Adrenal gland (tissue), 12 donors: ENCODE results near the gene KCNE5. TPM values are rescaled to one million over a fixed set of nuclear protein-coding genes. Genes with fewer than 3 reads are reported as not detected.
"Not testable (repeated sequence)": the region's sequence is repeated elsewhere in the genome, so short reads cannot be mapped to it uniquely, and the experiment has no call there.

Experiments
- DNase-seq, 7 donors: peaks; one replicate each; pipeline ENCODE4 v3.0.0-alpha.2; 2019 to 2020
- H3K27ac ChIP-seq, 5 donors: fragments of 200-600 bp; sonication (generic) in 4 of 5; 1 replicate in 3 of 5; 2 replicates in 2 of 5; pipeline versions ENCODE4 v1.5.1 to v1.8.0; 2016 to 2020; ENCODE audit warnings: mild to moderate bottlenecking in 1 of 5
- H3K27me3 ChIP-seq: fragments of 200-600 bp; 2 replicates; pipeline ENCODE4 v1.8.0; 2021
- H3K36me3 ChIP-seq, 2 donors: fragments of 200-600 bp; replicated peaks in 1 of 2; 1 replicate in 1 of 2; 2 replicates in 1 of 2; pipeline versions ENCODE4 v1.5.1 to v1.8.0; 2018 to 2022
- H3K4me1 ChIP-seq, 2 donors: fragments of 200-600 bp; replicated peaks in 1 of 2; 1 replicate in 1 of 2; 2 replicates in 1 of 2; pipeline versions ENCODE4 v1.5.1 to v1.8.0; 2018 to 2021
- H3K4me3 ChIP-seq, 4 donors: fragments of 200-600 bp; sonication (generic) in 3 of 4; one replicate each; pipeline ENCODE4 v1.5.1; 2016 to 2018
- H3K9me3 ChIP-seq, 3 donors: fragments of 200-600 bp; sonication (generic) in 1 of 3; replicated peaks in 1 of 3; 1 replicate in 2 of 3; 2 replicates in 1 of 3; pipeline versions ENCODE4 v1.5.1 to v1.8.0; 2016 to 2021
- POLR2A ChIP-seq, 2 donors: fragments of 450-650 bp; IDR thresholded peaks; one replicate each; pipeline ENCODE4 v1.6.1; 2017; ENCODE audit warnings: antibody characterized with exemption in 2 of 2, mild to moderate bottlenecking in 2 of 2, moderate library complexity in 1 of 2
- WGBS, 4 donors: extraction: QIAGEN DNeasy Blood & Tissue Kit in 2 of 4; methylation state at CpG; one replicate each; pipeline versions ENCODE4 v1.1.5 to v1.1.7; 2013 to 2017; 5-methylcytosine and 5-hydroxymethylcytosine counted together
- intact Hi-C, 2 donors: fragments of 100-400 bp; cut with DNase I; formaldehyde crosslinking; loops; one replicate each; pipeline versions ENCODE4 v1.14.1 to v1.15.0; 2022 to 2023
- polyA plus RNA-seq, 3 donors: library from polyadenylated mRNA; stranded (reverse); fragments of 200-250 nt in 2 of 3; fragments of 350-450 nt in 1 of 3; fragmentation: Illumina TruSeq in 1 of 3; extraction: RNeasy Lipid Tissue Mini Kit (QIAGEN cat#74804) in 1 of 3; gene quantifications; one replicate each; pipeline ENCODE4 v1.2.3, GENCODE V29; 2013 to 2014
- small RNA-seq, 2 donors: library from RNA; depleted of rRNA; stranded (forward); fragments of <200 nt; gene quantifications; one replicate each; pipeline ENCODE3, GENCODE V24; 2016
- total RNA-seq, 9 donors: library from RNA; depleted of rRNA in 4 of 9; stranded (reverse); fragments of >200 nt in 4 of 9; fragments of 120-200 nt in 1 of 9; fragmentation: NEBNext Ultra II Directional in 1 of 9; extraction: Animal tissue kit (Norgen Biotek cat#: 25700) in 1 of 9; gene quantifications; one replicate each; pipeline versions ENCODE4 v1.1.0 to v1.2.4, GENCODE V29; 2013 to 2023
- TF ChIP-seq, protein P1 (sequence below), 6 experiments: fragments of 450-650 bp in 4 of 6; fragments of 200-600 bp in 2 of 6; sonication (generic) in 1 of 6; IDR thresholded peaks; 1 replicate in 5 of 6; 2 replicates in 1 of 6; pipeline versions ENCODE4 v1.5.1 to v1.8.0; 2016 to 2021; ENCODE audit warnings: antibody characterized with exemption in 6 of 6, mild to moderate bottlenecking in 2 of 6, moderate library complexity in 1 of 6
- donor health status: healthy with polysubstance abuse.
- donor health status: Bipolar disorder and iron deficiency.
- donor health status: DM: yes; HTN: yes; CAD: no.
- donor health status: DM: no; HTN: no; CAD: no.
- donor health status: DM: no; HTN: no; CAD: no.
- donor health status: DM: yes; HTN: yes; CAD: no.

Gene KCNE5
- total and polyA plus RNA-seq, 12 donors: 0.54 to 6.1 (median 0.87) TPM; not detected in 3

- TF ChIP-seq, protein P1, sequence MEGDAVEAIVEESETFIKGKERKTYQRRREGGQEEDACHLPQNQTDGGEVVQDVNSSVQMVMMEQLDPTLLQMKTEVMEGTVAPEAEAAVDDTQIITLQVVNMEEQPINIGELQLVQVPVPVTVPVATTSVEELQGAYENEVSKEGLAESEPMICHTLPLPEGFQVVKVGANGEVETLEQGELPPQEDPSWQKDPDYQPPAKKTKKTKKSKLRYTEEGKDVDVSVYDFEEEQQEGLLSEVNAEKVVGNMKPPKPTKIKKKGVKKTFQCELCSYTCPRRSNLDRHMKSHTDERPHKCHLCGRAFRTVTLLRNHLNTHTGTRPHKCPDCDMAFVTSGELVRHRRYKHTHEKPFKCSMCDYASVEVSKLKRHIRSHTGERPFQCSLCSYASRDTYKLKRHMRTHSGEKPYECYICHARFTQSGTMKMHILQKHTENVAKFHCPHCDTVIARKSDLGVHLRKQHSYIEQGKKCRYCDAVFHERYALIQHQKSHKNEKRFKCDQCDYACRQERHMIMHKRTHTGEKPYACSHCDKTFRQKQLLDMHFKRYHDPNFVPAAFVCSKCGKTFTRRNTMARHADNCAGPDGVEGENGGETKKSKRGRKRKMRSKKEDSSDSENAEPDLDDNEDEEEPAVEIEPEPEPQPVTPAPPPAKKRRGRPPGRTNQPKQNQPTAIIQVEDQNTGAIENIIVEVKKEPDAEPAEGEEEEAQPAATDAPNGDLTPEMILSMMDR (IDR thresholded peaks at IDR 0.05): no peak
- no peak for TF ChIP-seq POLR2A (IDR thresholded peaks at IDR 0.05)
- WGBS, 4 donors: 82 to 84% methylated on average over 7 of the region's 7 CpGs; no CpG with 5 or more reads in 2 of the 4 donors
Observed at GRCh38 chrX:109585488-109585887, 39.5 kb downstream of the KCNE5 start.

DNA sequence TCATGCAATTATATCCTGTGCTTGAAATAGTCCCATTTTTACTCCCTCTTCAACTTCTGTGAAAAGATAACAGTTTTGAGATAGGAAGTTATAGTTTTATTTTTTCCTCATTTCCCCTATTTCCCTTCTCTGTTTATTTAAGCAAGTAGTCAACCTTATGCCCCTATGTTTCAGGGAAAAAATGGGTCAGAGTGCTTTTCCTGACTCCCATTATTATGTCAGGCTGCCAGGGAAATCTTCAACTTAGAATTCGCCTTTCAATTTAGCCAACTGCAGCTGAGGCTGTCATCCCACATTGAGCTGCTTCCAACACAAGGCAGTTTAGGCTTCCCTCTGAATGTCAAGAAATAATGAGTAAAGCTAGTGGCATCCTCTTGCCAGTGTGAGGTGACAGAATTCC lies 46.1 kb downstream of the KCNE5 start:
- H3K27me3 ChIP-seq: peaks cover 34% of the 10 kb centered on the region
- no peak overlapping the region for H3K4me3 ChIP-seq
- TF ChIP-seq, protein P1 (IDR thresholded peaks at IDR 0.05): no peak
- TF ChIP-seq POLR2A (IDR thresholded peaks at IDR 0.05): no peak
- H3K27ac ChIP-seq: no peak overlapping the region
- no peaks in the 10 kb centered on the region for H3K36me3 ChIP-seq
- no peaks in the 10 kb centered on the region for H3K9me3 ChIP-seq
- intact Hi-C loops: no loop called here
- H3K4me1 ChIP-seq: no peaks in the 10 kb centered on the region
- 44 to 54% (median 45%) methylated on average over 1 of the region's 1 CpG for WGBS, 4 donors
- peak in 1 of 7 donors; percentile 0 for DNase-seq

More at GRCh38 chrX:109585488-109585887, 39.5 kb downstream of the KCNE5 start:
- Histone ChIP-seq H3K4me3 (no peak overlapping the region), H3K27me3 (peaks cover 36% of the 10 kb centered on the region), H3K27ac (no peak overlapping the region), H3K36me3 (no peaks in the 10 kb centered on the region), H3K4me1 (no peaks in the 10 kb centered on the region), H3K9me3 (no peaks in the 10 kb centered on the region)
- DNase-seq: no peak
- intact Hi-C loops: no loop called here

DNA sequence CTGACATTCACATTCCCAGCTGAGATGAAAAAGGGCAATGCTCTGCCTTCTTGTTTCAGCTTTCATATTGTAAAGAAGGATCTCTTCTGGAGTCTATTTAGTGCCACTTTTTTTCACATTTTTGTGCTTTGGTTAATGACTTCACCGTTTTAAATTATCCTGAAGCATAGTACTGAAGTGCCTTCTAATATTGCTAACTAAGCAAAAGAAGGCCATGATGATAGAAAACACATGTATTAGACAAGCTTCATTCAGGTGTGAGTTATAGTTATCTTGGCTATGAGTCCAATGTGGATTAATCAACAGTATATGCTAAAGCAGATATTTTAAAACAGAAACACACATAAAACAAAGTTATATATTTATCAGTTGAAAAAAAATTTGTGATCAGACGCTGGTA lies 47.9 kb downstream of the KCNE5 start:
- H3K27ac ChIP-seq: no peak overlapping the region
- TF ChIP-seq POLR2A (IDR thresholded peaks at IDR 0.05): no peak
- TF ChIP-seq, protein P1 (IDR thresholded peaks at IDR 0.05): no peak
- H3K4me1 ChIP-seq: no peaks in the 10 kb centered on the region
- H3K9me3 ChIP-seq: no peaks in the 10 kb centered on the region
- H3K36me3 ChIP-seq: no peaks in the 10 kb centered on the region
- no peak for DNase-seq
- WGBS, 4 donors: 53 to 81% (median 69%) methylated on average over 2 of the region's 2 CpGs
- no peak overlapping the region for H3K4me3 ChIP-seq
- H3K27me3 ChIP-seq: peaks cover 23% of the 10 kb centered on the region
- intact Hi-C loops: no loop called here

DNA sequence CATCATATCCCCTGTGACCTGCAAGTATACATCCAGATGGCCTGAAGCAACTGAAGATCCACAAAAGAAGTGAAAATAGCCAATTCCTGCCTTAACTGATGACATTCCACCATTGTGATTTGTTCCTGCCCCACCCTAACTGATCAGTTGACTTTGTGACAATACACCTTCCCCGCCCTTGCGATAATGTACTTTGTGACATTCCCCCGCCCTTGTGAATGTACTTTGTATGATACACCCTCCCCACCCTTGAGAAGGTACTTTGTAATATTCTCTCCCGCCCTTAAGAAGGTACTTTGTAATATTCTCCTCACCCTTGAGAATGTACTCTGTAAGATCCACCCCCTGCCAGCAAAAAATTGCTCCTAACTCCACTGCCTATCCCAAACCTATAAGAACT lies 48.9 kb downstream of the KCNE5 start:
- peaks cover 19% of the 10 kb centered on the region for H3K27me3 ChIP-seq
- H3K9me3 ChIP-seq, H3K36me3 ChIP-seq, intact Hi-C loops, H3K4me3 ChIP-seq, H3K4me1 ChIP-seq, H3K27ac ChIP-seq, DNase-seq: not testable (repeated sequence)
- 68 to 94% (median 75%) methylated on average over 4 of the region's 4 CpGs for WGBS, 4 donors

Small RNA genes lying within 50 kb of the gene (small RNA-seq; reads per million reads assigned to genes)
- 0 reads per million in 2 donors for gene AL118496.2

Other genes with a start within 250 kb of the KCNE5 start
- under 1 TPM in 1 of 9 donors, not detected in 8; 0.06 TPM for gene GUCY2F, start 143.1 kb downstream of the KCNE5 start, total RNA-seq
- not detected for gene GUCY2F, start 143.1 kb downstream of the KCNE5 start, polyA plus RNA-seq
- gene NXT2, start 88.3 kb downstream of the KCNE5 start, total RNA-seq: 10 to 100 TPM in 5 of 9 donors, 1 to 10 TPM in 4; 4.1 to 13.0 (median 10.2) TPM
- 1 to 10 TPM; 2.3 to 9.5 (median 3.5) TPM for gene NXT2, start 88.3 kb downstream of the KCNE5 start, polyA plus RNA-seq
- gene ACSL4, start 108.1 kb upstream of the KCNE5 start, total RNA-seq: 100 to 1,000 TPM in 6 of 9 donors, 10 to 100 TPM in 3; 78.3 to 179 (median 114) TPM
- gene ACSL4, start 108.1 kb upstream of the KCNE5 start, polyA plus RNA-seq: 100 to 1,000 TPM in 1 of 3 donors, 10 to 100 TPM in 2; 16.9 to 192 (median 31.8) TPM